ENCODE data around the gene USP6.
A peak's percentile ranks its signal among the peaks of the same experiment; 100 is the strongest.
"Not testable (repeated sequence)": the region's sequence is repeated elsewhere in the genome, so short reads cannot be mapped to it uniquely, and the experiment has no call there.

The USP6 gene

DNA sequence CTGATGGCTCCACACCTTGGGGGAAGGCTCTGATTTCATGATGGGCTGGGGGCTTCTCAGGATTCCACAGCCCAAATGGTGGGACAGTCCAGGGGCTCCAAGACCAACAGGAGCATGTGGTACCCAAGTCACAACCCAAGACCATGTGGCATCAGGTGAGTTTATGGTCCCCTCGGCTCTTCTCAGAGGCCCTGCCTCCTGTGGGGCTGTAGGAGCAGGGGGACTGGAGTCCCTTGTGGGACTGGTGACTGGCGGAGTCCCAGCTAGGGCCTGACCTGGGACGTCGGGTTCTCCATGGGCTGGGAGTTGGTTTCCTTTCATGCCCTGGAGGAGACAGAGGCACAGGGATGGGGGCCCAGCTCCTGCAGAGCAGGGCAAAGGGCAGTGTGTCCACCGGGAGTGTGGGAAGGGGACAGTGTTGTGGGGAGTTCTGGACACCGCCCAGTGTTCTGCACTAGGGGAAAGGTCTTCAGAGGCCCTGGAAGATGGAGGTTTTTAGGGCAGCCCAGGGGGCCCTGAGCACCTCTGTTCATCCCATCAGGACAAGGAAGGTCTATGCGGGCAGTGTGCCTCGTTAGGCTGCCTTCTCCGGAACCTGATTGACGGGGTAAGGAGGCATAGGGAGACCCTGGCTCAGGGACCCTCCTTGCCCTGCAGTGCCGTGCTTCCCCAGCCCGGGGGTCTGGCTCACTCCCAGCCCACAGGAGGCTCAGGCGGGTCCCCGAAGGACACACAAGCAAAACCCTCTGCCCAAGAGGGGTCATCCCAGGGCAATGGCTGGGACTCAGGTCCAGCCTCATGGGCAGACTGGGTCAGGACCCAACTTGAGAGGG, 21.0 kb downstream of the USP6 start:
- not testable (repeated sequence) for FAIRE-seq

DNA sequence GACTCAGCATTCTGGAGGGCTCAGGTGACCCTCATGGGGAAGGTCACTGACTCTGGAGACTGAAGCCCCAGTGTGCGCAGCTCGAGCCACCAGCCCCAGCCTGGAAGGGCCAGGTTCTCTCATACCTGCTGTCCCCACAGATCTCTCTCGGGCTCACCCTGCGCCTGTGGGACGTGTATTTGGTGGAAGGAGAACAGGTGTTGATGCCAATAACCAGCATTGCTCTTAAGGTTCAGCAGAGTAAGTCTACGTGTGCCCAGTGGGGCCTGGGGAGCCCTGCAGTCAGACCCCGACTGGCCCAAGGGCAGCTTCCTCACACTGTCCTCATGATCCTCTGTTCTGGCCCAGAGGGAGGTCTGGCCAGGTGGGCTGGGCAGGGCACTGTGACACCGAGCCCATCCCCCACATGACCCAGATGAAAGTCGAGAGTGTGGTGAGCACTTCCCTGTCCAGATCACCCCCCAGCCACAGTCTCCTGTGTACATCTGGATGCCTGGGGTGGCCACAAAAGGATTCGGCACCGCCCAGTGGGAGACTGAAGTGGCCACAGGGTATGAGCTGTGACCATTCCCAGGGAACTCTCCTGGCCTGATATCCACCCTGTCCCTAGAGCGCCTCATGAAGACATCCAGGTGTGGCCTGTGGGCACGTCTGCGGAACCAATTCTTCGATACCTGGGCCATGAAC, 21.8 kb downstream of the USP6 start:
- not testable (repeated sequence) for FAIRE-seq

DNA sequence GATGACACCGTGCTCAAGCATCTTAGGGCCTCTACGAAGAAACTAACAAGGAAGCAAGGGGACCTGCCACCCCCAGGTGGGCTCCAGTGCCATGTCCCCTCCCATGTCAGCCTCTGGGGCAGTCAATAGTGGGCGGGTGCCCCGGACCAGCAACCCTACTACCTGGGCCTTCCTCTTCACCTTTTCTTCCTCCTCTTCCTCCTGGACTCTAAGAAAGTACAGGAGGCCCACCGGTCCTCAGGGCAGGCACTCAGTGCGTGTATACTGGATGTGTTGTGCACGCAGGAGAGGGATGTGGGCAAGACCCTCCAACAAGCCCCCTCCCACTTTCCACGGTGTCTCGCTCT, 22.3 kb downstream of the USP6 start:
- not testable (repeated sequence) for FAIRE-seq

DNA sequence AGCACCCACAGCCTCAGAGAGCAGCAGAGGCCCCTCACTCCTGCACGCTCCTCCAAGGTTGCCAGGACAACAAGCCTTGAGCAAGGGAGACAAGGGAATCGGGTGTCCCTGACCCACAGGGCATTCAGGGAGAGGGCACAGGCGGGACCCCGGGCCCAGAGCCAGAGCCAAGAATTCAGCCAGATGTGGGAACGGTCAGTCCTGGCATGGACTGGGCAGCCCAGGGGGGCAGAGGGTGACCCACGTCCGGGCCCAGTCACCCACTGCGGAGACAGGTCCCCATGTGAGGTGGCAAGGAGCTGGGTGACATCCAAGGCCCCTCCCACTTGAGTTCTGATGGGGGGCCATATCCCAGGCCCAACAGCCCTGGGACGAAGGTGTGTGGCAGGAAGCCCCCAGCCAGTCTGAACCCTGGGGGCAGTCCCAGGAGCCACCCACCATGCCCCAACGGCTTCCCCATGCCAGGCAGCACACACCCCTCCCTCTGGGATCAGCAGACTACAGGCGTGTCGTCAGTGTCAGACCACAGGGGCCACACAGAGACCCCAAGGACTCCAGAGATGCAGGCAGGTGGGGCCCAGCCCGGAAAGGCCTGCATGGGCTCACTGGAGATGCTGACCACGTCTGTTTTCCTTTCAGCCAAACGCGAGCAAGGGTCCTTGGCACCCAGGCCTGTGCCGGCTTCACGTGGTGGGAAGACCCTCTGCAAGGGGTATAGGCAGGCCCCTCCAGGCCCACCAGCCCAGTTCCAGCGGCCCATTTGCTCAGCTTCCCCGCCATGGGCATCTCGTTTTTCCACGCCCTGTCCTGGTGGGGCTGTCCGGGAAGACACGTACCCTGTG, 23.0 kb downstream of the USP6 start:
- no peak for FAIRE-seq

DNA sequence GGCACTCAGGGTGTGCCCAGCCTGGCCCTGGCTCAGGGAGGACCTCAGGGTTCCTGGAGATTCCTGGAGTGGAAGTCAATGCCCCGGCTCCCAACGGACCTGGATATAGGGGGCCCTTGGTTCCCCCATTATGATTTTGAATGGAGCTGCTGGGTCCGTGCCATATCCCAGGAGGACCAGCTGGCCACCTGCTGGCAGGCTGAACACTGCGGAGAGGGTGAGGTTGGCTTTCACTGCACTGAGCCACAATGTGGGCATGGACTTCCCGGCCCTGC, 23.6 kb downstream of the USP6 start:
- no peak for FAIRE-seq

DNA sequence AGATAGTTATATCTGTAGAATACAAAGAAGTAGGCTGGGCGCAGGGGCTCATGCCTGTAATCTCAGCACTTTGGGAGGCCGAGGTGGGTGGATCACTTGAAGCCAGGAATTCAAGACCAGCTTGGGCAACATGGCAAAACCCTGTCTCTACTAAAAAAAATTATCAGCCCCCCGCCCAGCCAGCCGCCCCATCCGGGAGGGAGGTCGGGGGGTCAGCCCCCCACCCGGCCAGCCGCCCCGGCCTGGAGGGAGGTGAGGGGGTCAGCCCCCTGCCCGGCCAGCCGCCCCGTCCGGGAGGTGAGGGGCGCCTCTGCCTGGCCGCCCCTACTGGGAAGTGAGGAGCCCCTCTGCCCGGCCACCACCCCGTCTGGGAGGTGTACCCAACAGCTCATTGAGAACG, 27.0 kb downstream of the USP6 start:
- not testable (repeated sequence) for FAIRE-seq

DNA sequence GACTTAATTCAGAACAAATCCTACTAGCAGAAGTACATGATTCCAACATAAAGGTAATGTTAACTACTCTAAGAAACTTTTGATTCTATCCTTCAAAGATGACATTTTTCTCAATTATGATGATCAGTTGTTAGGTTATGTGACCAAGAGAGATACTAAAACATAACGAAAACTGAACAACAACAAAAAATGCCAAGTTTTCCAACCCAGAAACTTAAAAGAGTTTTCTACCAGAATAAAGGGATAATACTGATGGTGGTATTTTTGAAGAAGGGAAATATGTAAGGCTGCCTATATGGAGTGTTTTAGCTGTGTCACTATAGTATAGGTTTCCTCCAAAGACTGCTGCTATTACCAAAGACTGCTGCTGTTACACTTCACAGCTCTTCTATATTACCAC, 30.3 kb downstream of the USP6 start:
- not testable (repeated sequence) for FAIRE-seq

DNA sequence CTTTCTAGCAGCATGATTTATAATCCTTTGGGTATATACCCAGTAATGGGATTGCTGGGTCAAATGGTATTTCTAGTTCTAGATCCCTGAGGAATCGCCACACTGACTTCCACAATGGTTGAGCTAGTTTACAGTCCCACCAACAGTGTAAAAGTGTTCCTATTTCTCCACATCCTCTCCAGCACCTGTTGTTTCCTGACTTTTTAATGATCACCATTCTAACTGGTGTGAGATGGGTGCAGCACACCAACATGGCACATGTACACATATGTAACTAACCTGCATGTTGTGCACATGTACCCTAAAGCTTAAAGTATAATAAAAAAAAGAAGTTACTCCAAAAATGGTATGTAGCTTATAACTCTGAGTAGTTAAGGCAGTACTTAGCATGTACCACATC, 44.9 kb downstream of the USP6 start:
- FAIRE-seq: not testable (repeated sequence)

DNA sequence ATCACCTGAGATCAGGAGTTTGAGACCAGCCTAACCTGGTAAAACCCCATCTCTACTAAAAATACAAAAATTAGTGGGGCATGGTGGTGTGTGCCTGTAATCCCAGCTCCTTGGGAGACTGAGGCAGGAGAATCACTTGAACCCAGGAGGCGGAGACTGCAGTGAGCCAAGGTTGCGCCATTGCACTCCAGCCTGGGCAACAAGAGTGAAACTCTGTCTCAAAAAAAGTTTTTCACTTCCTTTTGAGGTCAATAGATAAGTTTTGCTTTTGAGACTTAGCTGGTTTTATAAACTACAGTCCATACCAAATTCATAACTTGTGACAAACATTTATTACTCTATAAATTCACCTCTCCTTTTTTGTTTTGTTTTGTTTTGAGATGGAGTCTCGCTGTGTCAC, 46.0 kb downstream of the USP6 start:
- FAIRE-seq: not testable (repeated sequence)

DNA sequence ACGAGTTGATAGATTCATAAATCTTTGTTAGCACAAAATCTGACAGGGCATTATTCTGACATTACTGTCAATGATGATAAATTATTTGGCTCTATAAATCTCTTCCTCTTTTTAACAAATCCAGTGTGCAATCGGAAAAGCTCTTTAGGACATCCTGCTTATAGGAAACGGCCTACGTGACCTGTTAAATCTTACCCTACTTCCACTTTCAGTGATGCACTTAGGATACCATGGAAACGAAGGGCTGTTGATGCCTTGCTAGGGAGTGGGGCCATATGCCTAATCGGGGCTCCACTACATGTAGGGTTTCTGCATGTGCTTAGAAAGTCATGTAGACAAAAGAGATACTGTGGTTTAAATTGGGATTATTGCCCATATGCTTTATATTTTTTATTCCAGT, 48.6 kb downstream of the USP6 start:
- no peak for FAIRE-seq

DNA sequence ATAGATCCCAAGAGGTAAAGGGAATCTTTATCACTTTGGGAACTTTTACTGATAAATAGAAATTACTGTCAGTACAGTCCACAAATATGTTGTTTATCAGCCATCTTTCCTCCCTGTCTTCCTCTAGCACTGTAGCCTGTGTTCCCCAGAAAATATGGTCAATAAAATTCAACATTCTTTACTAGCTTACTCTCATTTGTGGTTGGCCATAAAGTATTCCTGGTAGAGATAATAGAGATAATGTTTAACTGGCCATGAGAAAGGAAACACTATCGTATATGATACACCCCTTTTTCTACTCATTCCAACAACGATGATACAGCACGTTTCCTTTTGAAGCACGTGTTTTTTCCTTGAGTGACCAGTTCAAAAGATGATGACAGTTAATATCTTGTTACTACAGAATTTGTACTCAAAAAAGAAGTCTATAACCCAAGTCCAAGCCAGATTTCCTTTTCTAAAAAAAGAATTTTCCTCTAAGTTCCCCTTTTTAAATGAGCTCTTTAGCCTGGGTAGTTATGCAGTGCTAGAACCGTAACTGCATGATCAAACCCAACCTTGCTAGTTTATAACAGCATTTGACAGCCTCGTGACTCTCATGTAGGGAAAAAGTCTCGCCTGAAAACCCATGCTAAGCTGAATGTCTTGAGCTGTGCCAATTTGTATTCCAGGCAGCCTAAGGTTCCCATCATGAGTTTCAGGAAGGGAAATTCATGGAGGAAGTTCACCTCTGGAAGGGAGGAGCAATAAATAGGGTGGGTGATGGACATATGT, 50.1 kb downstream of the USP6 start:
- not testable (repeated sequence) for FAIRE-seq

DNA sequence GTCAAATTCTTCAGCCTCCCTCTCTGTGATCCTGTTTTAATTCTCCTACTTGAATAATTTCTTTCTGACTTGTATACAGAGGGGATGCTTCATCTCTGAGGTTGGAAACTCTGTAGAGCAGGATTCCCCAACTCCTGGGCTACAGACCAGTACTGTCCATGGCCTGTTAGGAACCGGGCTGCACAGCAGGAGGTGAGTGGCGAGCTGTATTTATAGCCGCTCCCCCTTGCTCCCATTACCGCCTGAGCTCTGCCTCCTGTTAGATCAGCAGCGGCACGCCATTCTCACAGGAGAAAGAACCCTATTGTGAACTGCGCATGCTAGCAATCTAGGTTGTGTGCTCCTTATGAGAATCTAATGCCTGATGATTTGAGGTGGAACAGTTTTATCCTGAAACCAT, 59.2 kb downstream of the USP6 start:
- FAIRE-seq: not testable (repeated sequence)

DNA sequence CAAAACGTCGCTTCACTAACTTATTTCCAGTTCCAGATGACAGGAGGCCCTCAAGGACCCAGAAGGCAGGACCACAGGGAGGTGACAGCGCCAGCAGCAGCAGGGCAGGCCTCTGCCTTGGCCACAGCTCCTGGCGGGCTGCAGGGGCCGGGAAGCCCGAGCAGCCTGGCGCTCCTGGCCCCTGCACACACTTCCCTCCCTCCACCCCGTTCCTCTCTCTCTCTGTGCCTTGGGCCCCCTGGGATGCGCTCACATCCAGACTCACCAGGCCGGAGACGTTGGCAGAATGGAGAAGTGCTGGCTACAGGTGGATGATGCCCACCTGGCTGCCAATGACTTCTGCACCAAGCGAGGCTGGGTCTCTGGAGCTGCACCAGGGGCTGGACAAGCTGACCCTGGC, 63.2 kb downstream of the USP6 start:
- FAIRE-seq: no peak

DNA sequence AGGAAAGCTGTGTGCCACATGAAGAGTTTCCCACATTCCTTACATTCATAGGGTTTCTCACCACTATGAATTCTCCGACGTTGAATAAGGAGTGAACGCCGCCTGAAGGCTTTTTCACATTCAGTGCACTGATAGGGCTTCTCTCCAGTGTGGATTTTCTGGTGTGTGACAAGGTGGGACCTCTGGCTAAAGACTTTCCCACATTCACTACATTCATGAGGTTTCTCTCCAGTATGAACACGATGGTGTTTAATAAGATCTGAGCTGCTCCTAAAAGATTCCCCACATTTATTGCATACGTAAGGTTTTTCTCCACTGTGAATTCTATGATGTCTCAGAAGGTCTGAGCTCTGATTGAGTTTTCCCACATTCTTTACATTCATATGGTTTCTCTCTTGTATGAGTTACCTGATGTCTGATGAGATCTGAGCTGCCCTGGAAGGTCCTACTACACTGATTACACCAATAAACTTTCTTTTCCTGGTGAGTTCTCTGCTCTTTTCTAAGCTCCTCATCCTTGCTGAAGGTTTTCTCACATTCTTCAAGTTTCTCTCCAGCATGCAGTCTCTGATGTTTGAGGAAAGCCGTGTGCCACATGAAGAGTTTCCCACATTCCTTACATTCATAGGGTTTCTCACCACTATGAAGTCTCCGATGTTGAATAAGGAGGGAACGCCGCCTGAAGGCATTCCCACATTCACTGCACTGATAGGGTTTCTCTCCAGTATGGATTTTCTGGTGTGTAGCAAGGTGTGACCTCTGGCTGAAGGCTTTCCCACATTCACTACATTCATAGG, 65.9 kb downstream of the USP6 start:
- no peak for FAIRE-seq

DNA sequence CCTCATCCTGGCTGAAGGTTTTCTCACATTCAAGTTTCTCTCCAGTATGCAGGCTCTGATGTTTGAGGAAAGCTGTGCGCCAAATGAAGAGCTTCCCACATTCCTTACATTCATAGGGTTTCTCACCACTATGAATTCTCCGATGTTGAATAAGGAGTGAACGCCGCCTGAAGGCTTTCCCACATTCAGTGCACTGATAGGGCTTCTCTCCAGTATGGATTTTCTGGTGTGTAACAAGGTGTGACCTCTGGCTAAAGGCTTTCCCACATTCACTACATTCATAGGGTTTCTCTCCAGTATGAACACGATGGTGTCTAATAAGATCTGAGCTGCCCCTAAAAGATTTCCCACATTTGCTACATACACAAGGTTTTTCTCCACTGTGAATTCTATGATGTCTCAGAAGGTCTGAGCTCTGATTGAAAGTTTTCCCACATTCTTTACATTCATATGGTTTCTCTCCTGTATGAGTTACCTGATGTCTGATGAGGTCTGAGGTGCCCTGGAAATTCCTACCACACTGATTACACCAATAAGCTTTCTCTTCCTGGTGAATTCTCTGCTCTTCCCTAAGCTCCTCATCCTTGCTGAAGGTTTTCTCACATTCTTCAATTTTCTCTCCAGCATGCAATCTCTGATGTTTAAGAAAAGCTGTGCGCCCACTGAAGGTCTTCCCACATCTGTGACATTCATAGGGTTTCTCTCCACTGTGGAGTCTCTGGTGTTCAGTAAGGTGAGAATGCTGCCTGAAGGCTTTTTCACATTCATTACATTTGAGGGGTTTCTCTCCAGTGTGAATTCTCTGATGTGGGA, 67.0 kb downstream of the USP6 start:
- FAIRE-seq: no peak

DNA sequence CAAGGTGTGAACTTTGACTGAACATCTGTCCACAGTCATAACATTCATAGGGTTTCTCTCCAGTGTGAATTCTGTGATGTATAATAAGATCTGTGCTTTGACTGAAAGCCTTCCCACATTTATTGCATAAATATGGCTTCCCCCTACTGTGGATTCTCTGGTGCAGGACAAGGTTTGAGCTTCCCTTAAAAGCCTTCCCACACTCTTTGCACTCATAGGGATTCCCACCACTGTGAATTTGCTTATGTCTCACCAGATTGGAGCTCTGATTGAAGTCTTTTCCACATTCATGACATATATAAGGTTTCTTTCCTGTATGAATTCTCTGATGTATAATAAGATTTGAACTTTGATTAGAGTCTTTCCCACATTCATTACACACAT, 67.6 kb downstream of the USP6 start:
- FAIRE-seq: no peak

DNA sequence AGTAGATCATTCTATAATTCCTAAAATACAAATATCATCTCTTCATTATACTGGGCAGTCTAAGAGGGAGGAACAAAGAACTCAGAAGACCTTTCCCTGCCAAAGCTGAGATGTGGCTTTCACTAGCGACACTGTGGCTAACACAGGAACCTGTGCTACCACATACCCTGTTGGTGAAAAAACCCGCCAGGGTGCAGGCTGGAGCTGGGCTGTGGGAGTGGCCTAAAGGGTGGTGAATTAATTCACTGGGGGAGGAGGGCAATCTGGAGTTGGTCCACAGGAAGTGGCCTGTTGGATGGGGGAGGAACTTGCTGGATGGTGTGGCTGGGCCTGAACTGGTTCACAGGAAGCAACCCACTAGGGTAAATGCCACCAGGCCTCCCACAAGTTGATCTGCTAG, 68.5 kb downstream of the USP6 start:
- no peak for FAIRE-seq

DNA sequence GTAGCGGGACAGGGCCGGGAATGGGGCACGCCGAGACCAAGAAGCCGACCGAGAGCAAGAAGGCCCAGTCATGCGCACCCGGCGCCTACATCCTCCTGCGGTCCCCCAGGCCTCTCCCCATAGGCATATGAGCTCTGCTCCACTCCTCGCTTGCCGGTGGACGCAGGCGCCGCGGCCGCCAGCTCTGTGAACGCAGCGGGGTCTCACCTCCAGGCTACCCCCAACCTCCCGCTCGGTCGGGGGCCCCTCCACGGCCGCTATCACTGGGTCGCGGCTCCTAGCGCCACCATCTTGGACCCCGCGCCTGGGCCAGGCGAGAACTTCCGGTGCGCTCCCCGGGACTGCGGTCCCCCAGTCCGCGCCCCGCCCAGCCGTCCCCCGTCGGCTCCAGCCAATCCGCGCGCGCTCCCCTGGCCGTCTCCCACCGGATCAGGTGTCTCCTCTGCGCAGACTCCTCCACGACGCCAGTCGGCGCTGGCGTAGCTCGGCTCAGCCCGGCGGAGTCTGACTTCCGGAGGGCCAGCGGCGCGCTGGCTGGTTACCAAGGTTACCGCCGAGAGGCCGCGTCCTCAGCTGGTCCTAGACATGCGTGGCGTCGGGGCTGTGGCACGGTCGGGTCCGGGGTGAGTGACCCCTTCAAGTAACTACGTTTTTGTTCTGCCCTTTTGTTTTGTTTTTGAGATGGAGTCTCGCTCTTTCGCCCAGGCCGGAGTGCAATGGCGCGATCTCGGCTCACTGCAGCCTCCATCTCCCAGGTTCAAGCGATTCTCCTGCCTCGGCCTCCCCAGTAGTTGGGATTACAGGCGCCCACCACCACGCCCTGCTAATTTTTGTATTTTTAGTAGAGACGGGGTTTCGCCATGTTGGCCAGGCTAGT, 75.9 kb downstream of the USP6 start, which contains the start of gene ZNF594:
Gene ZNF594 (minus strand): TSS at position 328 of the 877 bp plus-strand sequence. CDS start 7,612 bp downstream, outside the sequence.
- FAIRE-seq: peak; percentile 65

DNA sequence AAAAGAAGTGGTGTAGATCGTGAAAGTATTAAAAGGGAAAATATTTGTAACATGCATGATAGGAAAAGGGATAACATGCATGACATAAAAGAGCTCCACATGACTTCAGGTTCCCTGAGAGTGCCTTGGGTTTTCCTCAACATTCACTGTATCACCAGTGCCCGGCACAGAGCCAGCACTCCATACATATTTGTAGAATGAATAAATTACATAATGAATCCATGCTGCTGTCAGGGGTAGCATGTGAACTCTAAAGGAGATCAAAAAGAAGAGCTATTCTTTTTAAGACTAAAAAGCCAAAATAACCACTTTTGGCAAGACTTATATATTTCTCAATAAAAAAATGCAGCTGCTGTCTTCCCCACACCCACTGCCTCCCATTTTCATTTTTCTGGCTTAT, 78.5 kb downstream of the USP6 start:
- no peak for FAIRE-seq

DNA sequence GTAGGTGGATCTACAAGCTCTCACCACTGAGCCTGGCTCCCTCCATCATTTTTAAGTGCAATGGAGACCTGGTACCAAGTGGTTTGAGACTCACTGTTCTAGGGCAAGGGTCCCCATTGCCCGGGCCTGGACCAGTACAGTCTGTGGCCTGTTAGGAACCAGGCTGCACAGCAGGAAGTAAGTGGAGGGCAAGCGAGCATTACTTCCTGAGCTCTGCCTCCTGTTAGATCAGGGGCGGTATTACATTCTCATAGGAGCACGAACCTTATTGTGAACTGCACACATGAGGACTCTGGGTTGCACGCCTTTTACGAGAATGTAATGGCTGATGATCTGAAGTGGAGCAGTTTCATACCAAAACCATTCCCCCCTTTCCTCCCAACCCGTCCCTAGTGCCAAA, 82.6 kb downstream of the USP6 start:
- FAIRE-seq: no peak
